Measurements from ENCODE around the gene BRD3. TPM values are rescaled to one million over a fixed set of nuclear protein-coding genes. Genes with fewer than 3 reads are reported as not detected.

The BRD3 gene
- polyA plus RNA-seq, 12 donors: 45.4 to 418 (median 64.9) TPM

- DNase-seq: no peak
Measured at GRCh38 chr9:134040781-134041648, 26.8 kb downstream of the BRD3 start.

- no peak for DNase-seq
Measured at GRCh38 chr9:134040176-134040565, 27.7 kb downstream of the BRD3 start.

- no peak for DNase-seq
Measured at GRCh38 chr9:134039386-134040175, 28.2 kb downstream of the BRD3 start.

GRCh38 chr9:134037641-134038040, 30.2 kb downstream of the BRD3 start:
- no peak for DNase-seq

GRCh38 chr9:134036130-134036529, 31.7 kb downstream of the BRD3 start:
- no peak for DNase-seq

- DNase-seq: no peak
Measured at GRCh38 chr9:134035041-134036039, 32.5 kb downstream of the BRD3 start.

GRCh38 chr9:134034215-134035040, 33.4 kb downstream of the BRD3 start:
- no peak for DNase-seq

- no peak for DNase-seq
Measured at GRCh38 chr9:134033516-134034214, 34.2 kb downstream of the BRD3 start.

- no peak for DNase-seq
Measured at GRCh38 chr9:134032456-134033222, 35.2 kb downstream of the BRD3 start.

- no peak for DNase-seq
Measured at GRCh38 chr9:134031783-134032182, 36.0 kb downstream of the BRD3 start.

GRCh38 chr9:134030821-134031470, 36.9 kb downstream of the BRD3 start:
- no peak for DNase-seq

GRCh38 chr9:134029248-134030226, 38.3 kb downstream of the BRD3 start:
- DNase-seq: no peak

GRCh38 chr9:134028575-134029247, 39.1 kb downstream of the BRD3 start:
- no peak for DNase-seq

GRCh38 chr9:134028076-134028475, 39.8 kb downstream of the BRD3 start:
- no peak for DNase-seq

GRCh38 chr9:134027561-134027960, 40.3 kb downstream of the BRD3 start:
- DNase-seq: no peak

- no peak for DNase-seq
Measured at GRCh38 chr9:134026981-134027380, 40.8 kb downstream of the BRD3 start.

- no peak for DNase-seq
Measured at GRCh38 chr9:134026581-134026980, 41.2 kb downstream of the BRD3 start.
